ENCODE data around the gene ALKBH3.

Gene ALKBH3

DNA sequence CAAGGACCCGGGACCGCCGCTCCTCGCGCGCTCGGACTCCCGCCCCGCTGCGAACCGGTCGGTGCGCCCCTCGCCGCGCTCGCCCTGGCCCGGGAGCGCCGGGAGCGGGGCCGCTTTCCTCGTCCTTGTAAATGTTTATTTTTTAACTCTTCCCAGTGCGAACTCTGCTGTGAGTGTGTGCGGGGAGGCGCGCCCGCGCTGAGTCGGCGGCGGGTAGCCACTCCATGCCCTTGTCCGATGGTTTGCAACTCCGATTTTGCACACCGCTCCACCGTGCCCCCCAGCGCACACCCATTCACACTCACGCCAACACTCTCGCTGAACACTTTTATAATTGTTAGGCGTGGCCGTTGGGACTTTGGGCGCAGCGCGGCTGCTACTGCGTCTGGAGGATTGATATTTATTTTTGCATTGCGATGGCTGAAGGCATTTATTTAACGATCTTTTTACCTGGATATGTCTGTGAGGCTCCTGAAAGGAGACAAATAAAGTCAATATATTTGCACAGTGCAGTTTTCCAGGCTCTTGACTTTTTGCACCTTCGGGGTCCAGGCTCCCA lies 62.8 kb downstream of the ALKBH3 start:
- peaks cover 58% of the 10 kb centered on the region for H3K27me3 ChIP-seq (ENCODE audit: insufficient read depth, low read length)
- 1% methylated on average over 48 of the region's 48 CpGs for WGBS
- no peak overlapping the region for H3K27ac ChIP-seq (ENCODE audit: low read depth, low read length)
- no peaks in the 10 kb centered on the region for H3K9me3 ChIP-seq (ENCODE audit: insufficient read depth, low read depth, low read length)
- peak overlapping the region; percentile 62 for H3K4me3 ChIP-seq (ENCODE audit: low read length)
- H3K9ac ChIP-seq (ENCODE audit: low read depth, low read length), result no peak overlapping the region
- no peaks in the 10 kb centered on the region for H3K36me3 ChIP-seq (ENCODE audit: insufficient read depth, low read length)
- peaks cover 6% of the 10 kb centered on the region for H3K4me1 ChIP-seq (ENCODE audit: insufficient read depth, low read length)

DNA sequence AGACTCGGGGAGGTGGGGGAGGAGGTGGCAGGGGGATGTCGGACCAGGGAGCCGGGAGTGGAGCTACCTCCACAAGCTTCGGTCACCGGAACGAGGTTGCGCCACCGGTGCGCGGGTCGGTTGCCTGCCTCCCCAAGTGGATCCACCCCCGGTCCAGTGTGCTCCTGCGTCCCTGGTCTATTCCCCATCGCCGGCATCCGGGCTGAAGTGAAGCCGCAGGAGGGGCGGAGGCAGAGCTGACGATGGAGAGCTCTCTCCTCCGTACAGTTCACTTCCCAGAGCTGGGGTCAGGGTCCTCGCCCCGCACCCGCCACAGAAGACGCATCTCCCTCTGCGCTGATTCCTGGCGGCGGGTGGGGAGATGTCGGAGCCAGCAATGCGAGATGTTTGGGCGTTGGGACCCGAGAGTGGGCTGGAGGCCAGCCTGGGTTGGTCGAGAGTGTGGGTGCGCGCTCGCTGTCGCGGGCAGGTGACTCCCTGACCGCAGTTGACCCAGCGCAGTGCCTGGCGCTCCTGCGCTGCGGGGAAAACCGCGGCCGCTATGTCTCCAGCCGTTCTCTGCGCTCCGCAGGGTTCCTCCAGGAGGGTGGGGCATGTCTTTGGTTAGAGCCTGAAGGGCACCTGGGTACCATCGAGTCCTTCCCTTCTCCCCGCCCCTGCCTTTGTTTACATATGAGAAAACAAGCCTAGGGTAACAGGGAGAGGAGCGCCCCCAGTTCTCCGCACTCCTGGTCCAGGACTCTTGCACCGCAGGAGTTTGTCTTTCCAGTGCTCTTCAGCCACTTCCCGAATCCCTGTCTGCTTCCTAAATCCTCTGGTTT lies 63.5 kb downstream of the ALKBH3 start:
- peak overlapping the region; percentile 62 for H3K4me3 ChIP-seq (ENCODE audit: low read length)
- peaks cover 58% of the 10 kb centered on the region for H3K27me3 ChIP-seq (ENCODE audit: insufficient read depth, low read length)
- no peak overlapping the region for H3K27ac ChIP-seq (ENCODE audit: low read depth, low read length)
- H3K9me3 ChIP-seq (ENCODE audit: insufficient read depth, low read depth, low read length), result no peaks in the 10 kb centered on the region
- H3K9ac ChIP-seq (ENCODE audit: low read depth, low read length), result no peak overlapping the region
- WGBS, result 2% methylated on average over 54 of the region's 54 CpGs
- H3K4me1 ChIP-seq (ENCODE audit: insufficient read depth, low read length), result peaks cover 6% of the 10 kb centered on the region
- H3K36me3 ChIP-seq (ENCODE audit: insufficient read depth, low read length), result no peaks in the 10 kb centered on the region

DNA sequence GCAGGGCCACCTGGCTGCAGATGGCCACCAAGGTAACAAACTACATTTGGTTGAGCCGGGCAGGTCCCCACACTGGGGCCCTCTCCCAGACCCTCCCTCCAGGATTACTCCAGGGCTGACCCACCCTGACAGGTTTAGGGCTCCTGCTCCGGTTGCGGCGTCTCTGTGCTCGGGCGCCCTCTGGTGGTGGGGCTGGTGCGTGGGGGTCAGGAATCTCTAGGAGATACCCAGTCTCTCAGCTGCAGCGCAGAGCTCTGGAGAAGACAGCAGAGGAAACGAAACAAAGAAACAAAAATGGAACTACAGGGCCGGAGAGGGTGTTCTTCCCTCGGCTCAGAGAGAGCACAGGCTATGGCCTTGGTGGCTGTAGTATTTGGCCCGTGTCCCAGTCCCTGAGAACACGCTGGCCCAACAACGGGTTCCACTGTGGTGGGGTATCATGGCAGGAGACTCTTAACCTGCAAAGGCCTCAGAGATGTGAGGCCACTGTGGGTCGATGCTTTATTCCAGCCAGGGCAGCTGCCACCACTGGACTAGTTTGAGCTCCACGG lies 64.2 kb downstream of the ALKBH3 start:
- Histone ChIP-seq H3K4me3 (ENCODE audit: low read length) (peak overlapping the region; percentile 62; the same call in 1 of the 2 replicates), H3K27me3 (ENCODE audit: insufficient read depth, low read length) (peaks cover 57% of the 10 kb centered on the region), H3K36me3 (ENCODE audit: insufficient read depth, low read length) (no peaks in the 10 kb centered on the region), H3K4me1 (ENCODE audit: insufficient read depth, low read length) (peaks cover 6% of the 10 kb centered on the region), H3K9ac (ENCODE audit: low read depth, low read length) (no peak overlapping the region), H3K9me3 (ENCODE audit: insufficient read depth, low read depth, low read length) (no peaks in the 10 kb centered on the region), H3K27ac (ENCODE audit: low read depth, low read length) (no peak overlapping the region)
- WGBS, result 48% methylated on average over 16 of the region's 16 CpGs

DNA sequence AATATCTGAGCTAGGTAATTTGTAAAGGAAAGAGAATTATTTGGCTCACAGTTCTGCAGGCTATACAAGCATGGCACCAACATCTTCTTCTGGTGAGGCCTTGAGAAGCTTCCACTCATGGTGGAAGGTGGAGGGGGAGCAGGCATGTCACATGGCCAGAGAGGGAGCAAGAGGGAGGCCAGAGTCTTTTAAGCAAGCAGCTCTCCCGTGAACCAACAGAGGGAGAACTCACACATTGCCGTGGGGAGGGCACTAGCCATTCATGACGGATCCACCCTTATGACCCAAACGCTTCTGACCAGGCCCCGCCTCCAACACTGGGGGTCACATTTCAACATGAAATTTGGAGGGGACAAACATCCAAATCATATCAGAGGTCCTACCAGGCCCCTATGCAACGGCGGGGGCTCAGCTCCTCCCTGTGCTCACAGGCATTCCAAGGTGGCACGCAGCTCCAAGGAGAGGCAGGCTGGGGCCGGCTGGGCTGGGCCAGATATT lies 66.4 kb downstream of the ALKBH3 start:
- no peak overlapping the region for H3K27ac ChIP-seq (ENCODE audit: low read depth, low read length)
- WGBS, result 56% methylated on average over 9 of the region's 9 CpGs
- H3K9me3 ChIP-seq (ENCODE audit: insufficient read depth, low read depth, low read length), result no peaks in the 10 kb centered on the region
- H3K27me3 ChIP-seq (ENCODE audit: insufficient read depth, low read length), result peaks cover 38% of the 10 kb centered on the region
- H3K4me1 ChIP-seq (ENCODE audit: insufficient read depth, low read length), result peaks cover 6% of the 10 kb centered on the region
- H3K9ac ChIP-seq (ENCODE audit: low read depth, low read length), result no peak overlapping the region
- H3K4me3 ChIP-seq (ENCODE audit: low read length), result no peak overlapping the region
- H3K36me3 ChIP-seq (ENCODE audit: insufficient read depth, low read length), result no peaks in the 10 kb centered on the region

DNA sequence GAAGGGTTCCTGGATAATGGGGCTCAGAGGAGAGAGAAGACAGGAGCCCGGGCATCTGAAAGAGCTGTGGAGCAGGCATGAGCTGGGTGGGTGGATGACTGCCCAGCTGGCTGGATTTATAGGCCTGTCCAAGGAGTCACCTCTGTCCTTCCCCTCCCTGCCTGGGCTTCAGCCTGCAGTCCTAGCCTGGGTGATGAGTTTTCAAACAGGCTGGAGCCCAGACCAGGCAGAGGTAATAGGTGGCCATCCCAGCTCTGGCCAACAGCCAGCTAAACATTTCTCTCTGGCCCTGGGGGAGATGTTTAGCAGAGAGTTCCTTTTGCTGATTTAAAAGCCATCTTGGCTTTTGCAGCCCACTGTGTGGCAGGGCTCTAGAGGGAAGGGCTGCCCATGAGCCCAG lies 67.2 kb downstream of the ALKBH3 start:
- WGBS, result 95% methylated on average over 1 of the region's 1 CpG
- H3K27me3 ChIP-seq (ENCODE audit: insufficient read depth, low read length), result peaks cover 32% of the 10 kb centered on the region
- peaks cover 6% of the 10 kb centered on the region for H3K4me1 ChIP-seq (ENCODE audit: insufficient read depth, low read length)

DNA sequence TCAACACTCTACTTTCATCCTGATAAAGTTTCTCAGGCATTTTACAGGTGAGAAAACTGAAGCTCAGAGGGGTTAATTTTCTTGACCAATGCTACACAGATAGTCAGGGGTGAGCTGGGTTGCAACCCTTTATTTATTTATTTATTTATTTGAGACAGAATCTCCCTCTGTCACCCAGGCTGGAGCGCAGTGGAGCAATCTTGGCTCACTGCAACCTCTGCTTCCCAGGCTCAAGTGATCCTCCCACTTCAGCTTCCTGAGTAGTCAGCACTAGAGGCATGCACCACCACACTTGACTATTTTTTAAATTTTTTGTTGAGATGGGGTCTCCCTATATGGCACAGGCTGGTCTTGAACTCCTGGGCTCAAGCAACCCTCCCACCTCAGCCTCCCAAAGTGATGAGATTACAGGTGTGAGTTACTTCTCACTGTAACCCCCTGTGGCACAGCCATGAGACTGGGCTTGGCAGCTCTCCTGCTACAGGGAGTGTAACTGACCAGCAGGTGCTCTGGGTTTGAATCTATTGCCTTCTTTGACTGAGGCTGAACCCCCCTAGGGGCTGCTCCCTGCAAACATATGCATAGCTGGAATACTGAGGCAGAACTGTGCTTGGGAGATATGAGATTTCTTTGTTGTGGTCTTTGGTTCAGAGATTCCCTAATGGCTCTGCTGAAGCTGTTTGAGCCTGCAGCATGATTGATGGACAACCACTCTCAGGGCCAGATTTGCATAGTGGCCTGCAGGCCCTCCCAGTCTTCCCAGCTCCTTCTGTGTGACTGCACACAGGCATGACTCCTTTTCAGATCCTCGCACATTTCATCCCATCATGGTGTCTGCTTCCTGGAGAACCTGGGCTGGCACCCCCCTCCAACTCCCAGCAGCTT lies 68.0 kb downstream of the ALKBH3 start:
- WGBS, result 90% methylated on average over 2 of the region's 2 CpGs
- H3K4me1 ChIP-seq (ENCODE audit: insufficient read depth, low read length), result peaks cover 7% of the 10 kb centered on the region

More for the DNA sequence above, 67.2 kb downstream of the ALKBH3 start:
- Histone ChIP-seq H3K9ac (ENCODE audit: low read depth, low read length) (no peak overlapping the region), H3K36me3 (ENCODE audit: insufficient read depth, low read length) (no peaks in the 10 kb centered on the region), H3K9me3 (ENCODE audit: insufficient read depth, low read depth, low read length) (no peaks in the 10 kb centered on the region), H3K27ac (ENCODE audit: low read depth, low read length) (no peak overlapping the region), H3K4me3 (ENCODE audit: low read length) (no peak overlapping the region)

DNA sequence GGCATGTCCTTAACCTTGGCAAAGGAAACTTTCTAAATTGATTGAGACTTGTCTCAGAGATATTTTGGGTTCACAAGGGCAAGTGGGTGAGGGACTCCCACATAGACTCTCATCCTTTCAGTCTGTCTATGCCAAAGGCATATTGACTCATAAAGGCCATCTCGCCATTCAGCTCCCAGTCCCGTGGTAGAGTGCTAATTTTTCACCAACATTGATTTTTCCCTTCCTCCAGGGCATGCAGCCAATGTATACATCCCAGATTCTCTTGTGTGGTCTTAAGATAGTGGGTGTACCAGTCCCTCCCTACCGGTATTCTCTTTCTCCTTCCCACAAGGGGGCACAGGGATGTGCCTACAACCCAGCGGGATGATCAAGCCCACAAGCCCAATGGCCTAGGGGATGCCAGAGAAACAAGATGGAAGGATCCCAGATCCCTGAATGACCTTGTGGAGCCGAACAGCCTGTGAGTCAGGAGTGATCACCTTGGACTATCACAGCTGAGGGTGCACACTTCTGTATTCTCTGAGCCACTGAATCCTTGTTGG lies 69.8 kb downstream of the ALKBH3 start:
- H3K36me3 ChIP-seq (ENCODE audit: insufficient read depth, low read length), result no peaks in the 10 kb centered on the region
- H3K4me1 ChIP-seq (ENCODE audit: insufficient read depth, low read length), result peaks cover 13% of the 10 kb centered on the region
- no peaks in the 10 kb centered on the region for H3K9me3 ChIP-seq (ENCODE audit: insufficient read depth, low read depth, low read length)
- peaks cover 6% of the 10 kb centered on the region for H3K27me3 ChIP-seq (ENCODE audit: insufficient read depth, low read length)
- WGBS, result 77% methylated on average over 5 of the region's 5 CpGs
- H3K27ac ChIP-seq (ENCODE audit: low read depth, low read length), result no peak overlapping the region; the same call in 1 of the 2 replicates
- no peak overlapping the region for H3K4me3 ChIP-seq (ENCODE audit: low read length)
- no peak overlapping the region for H3K9ac ChIP-seq (ENCODE audit: low read depth, low read length)

More for the DNA sequence above, 68.0 kb downstream of the ALKBH3 start:
- H3K4me3 ChIP-seq (ENCODE audit: low read length), result no peak overlapping the region
- no peaks in the 10 kb centered on the region for H3K36me3 ChIP-seq (ENCODE audit: insufficient read depth, low read length)
- no peak overlapping the region for H3K9ac ChIP-seq (ENCODE audit: low read depth, low read length)
- no peaks in the 10 kb centered on the region for H3K9me3 ChIP-seq (ENCODE audit: insufficient read depth, low read depth, low read length)
- no peak overlapping the region for H3K27ac ChIP-seq (ENCODE audit: low read depth, low read length)
- H3K27me3 ChIP-seq (ENCODE audit: insufficient read depth, low read length), result peaks cover 24% of the 10 kb centered on the region

DNA sequence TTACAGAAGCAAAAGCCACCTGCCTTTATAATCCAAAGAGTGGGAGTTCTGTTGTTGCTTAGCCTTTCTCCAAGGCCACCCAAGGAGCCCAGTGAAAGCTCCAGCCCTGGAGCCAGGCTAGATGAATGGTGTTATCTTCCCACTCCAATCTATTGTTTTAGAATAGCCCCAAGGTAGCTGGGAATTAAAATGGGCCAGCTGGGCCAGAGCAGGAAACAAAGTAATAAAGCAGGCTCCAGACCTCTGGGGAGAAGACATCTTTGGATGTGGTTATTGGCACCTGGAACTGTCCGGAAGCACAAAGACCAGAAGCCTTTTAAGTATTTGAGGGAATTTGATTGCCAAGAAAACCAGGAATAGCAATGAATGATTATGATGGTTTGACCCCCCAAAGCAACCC lies 70.6 kb downstream of the ALKBH3 start:
- Histone ChIP-seq H3K9ac (ENCODE audit: low read depth, low read length) (no peak overlapping the region), H3K36me3 (ENCODE audit: insufficient read depth, low read length) (no peaks in the 10 kb centered on the region), H3K9me3 (ENCODE audit: insufficient read depth, low read depth, low read length) (no peaks in the 10 kb centered on the region), H3K4me3 (ENCODE audit: low read length) (no peak overlapping the region), H3K27ac (ENCODE audit: low read depth, low read length) (peak overlapping the region; percentile 49; the same call in 1 of the 2 replicates), H3K27me3 (ENCODE audit: insufficient read depth, low read length) (no peaks in the 10 kb centered on the region), H3K4me1 (ENCODE audit: insufficient read depth, low read length) (peaks cover 13% of the 10 kb centered on the region)
- 83% methylated on average over 1 of the region's 1 CpG for WGBS

DNA sequence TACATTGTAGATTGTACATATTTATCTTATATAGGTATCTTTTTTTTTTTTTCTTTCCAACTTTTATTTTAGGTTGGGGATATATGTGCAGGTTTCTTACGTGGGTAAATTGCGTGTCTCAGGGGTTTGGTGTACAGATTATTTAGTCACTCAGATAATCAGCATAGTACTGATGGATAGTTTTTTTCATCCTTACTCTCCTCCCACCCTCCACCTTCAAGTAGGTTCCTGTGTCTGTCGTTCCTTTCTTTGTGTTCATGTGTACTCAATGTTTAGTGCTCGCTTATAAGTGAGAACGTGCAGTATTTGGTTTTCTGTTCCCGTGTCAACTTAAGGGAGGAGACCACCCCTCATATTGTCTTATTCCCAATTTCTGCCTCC lies 71.4 kb downstream of the ALKBH3 start:
- Histone ChIP-seq H3K9ac (ENCODE audit: low read depth, low read length) (no peak overlapping the region), H3K27me3 (ENCODE audit: insufficient read depth, low read length) (no peaks in the 10 kb centered on the region), H3K4me1 (ENCODE audit: insufficient read depth, low read length) (peaks cover 14% of the 10 kb centered on the region), H3K36me3 (ENCODE audit: insufficient read depth, low read length) (no peaks in the 10 kb centered on the region), H3K27ac (ENCODE audit: low read depth, low read length) (no peak overlapping the region), H3K4me3 (ENCODE audit: low read length) (no peak overlapping the region), H3K9me3 (ENCODE audit: insufficient read depth, low read depth, low read length) (no peaks in the 10 kb centered on the region)
- WGBS, result 96% methylated on average over 4 of the region's 6 CpGs

DNA sequence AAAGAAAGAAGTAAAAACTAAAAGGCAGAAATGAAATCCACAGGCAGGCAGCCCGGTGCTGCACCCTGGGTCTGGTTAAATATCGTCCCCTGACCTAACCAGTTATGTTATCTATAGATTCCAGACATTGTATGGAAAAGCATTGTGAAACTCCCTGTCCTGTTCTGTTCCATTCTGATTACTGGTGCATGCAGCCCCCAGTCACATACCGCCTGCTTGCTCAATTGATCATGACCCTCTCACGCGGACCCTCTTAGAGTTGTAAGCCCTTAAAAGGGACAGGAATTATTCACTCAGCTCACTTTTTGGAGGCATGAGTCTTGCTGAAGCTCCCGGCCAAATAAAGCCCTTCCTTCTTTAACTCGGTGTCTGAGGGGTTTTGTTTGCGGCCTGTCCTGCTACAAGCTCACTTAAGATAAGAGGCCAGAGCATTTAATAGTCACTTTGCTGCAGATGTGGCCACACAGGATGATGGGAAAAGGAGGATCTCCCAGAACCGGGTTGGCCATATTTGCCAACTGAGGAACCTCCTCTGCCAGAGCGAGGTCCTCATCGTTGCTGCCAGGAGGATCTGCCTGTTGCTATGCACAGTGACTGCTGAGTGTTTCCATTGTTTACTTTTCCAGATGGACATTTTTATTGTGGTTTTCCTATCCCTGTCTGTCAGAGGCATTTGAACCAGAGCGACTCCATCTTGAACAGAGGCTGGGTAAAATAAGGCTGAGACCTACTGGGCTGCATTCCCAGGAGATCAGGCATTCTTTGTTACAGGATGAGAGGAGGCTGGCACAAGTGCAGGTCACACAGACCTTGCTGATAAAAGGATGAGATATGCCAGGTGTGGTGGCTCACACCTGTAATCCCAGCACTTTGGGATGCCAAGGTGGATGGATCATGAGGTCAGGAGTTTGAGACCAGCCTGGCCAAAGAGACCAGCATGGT lies 72.0 kb downstream of the ALKBH3 start:
- no peaks in the 10 kb centered on the region for H3K9me3 ChIP-seq (ENCODE audit: insufficient read depth, low read depth, low read length)
- no peak overlapping the region for H3K4me3 ChIP-seq (ENCODE audit: low read length)
- peaks cover 15% of the 10 kb centered on the region for H3K4me1 ChIP-seq (ENCODE audit: insufficient read depth, low read length)
- no peaks in the 10 kb centered on the region for H3K36me3 ChIP-seq (ENCODE audit: insufficient read depth, low read length)
- H3K9ac ChIP-seq (ENCODE audit: low read depth, low read length), result no peak overlapping the region
- H3K27ac ChIP-seq (ENCODE audit: low read depth, low read length), result no peak overlapping the region
- 96% methylated on average over 12 of the region's 12 CpGs for WGBS
- no peaks in the 10 kb centered on the region for H3K27me3 ChIP-seq (ENCODE audit: insufficient read depth, low read length)
